Endothelial cell (in vitro differentiated cells): ENCODE data around the gene TRPV4. TPM values are rescaled to one million over a fixed set of nuclear protein-coding genes. Genes with fewer than 3 reads are reported as not detected.

ENCODE experiments used
- DNase-seq: peaks from one replicate; pipeline ENCODE4 v3.0.0; 2021; ENCODE audit warnings: low spot score
- H3K27ac Mint-ChIP-seq: one replicate; pipeline ENCODE4 v1.8.0; 2021; ENCODE audit warnings: mixed read lengths, inconsistent platforms; ENCODE audit not compliant: unreplicated experiment
- H3K27me3 Mint-ChIP-seq: one replicate; pipeline ENCODE4 v1.8.0; 2021; ENCODE audit warnings: mild to moderate bottlenecking, moderate library complexity, mixed read lengths, inconsistent platforms; ENCODE audit not compliant: unreplicated experiment
- H3K36me3 Mint-ChIP-seq: one replicate; pipeline ENCODE4 v1.8.0; 2021; ENCODE audit warnings: mild to moderate bottlenecking, low read depth, mixed read lengths, inconsistent platforms; ENCODE audit not compliant: unreplicated experiment
- H3K4me1 Mint-ChIP-seq: one replicate; pipeline ENCODE4 v1.8.0; 2021; ENCODE audit warnings: mild to moderate bottlenecking, mixed read lengths, inconsistent platforms; ENCODE audit not compliant: unreplicated experiment
- H3K4me3 Mint-ChIP-seq: one replicate; pipeline ENCODE4 v1.8.0; 2021; ENCODE audit warnings: mild to moderate bottlenecking, mixed read lengths, inconsistent platforms; ENCODE audit not compliant: unreplicated experiment
- H3K9me3 Mint-ChIP-seq: one replicate; pipeline ENCODE4 v1.8.0; 2021; ENCODE audit warnings: mixed read lengths, inconsistent platforms; ENCODE audit not compliant: unreplicated experiment
- CTCF ChIP-seq: fragments of 200-600 bp; sonication (generic); IDR thresholded peaks from one replicate; pipeline ENCODE4 v1.5.0; 2021; ENCODE audit warnings: antibody characterized with exemption; ENCODE audit not compliant: unreplicated experiment
- total RNA-seq: library from RNA; stranded (reverse); fragmentation: NEBNext Ultra II Directional; extraction: Animal tissue kit (Norgen Biotek cat#: 25700); gene quantifications from one replicate; pipeline ENCODE4 v1.2.1, GENCODE V29; 2021; ENCODE audit not compliant: unreplicated experiment

Gene TRPV4
- total RNA-seq, 1 donor from 2014 or later, result 7.0 TPM

GRCh38 chr12:109803678-109804077 lies 29.5 kb downstream of the TRPV4 start:
- no peaks in the 10 kb centered on the region for H3K36me3 Mint-ChIP-seq
- H3K9me3 Mint-ChIP-seq, result no peaks in the 10 kb centered on the region
- TF ChIP-seq CTCF, result no peak
- H3K27me3 Mint-ChIP-seq, result peaks cover 3% of the 10 kb centered on the region
- no peak overlapping the region for H3K4me3 Mint-ChIP-seq
- no peaks in the 10 kb centered on the region for H3K4me1 Mint-ChIP-seq
- H3K27ac Mint-ChIP-seq, result no peak overlapping the region
- no peak for DNase-seq

DNA sequence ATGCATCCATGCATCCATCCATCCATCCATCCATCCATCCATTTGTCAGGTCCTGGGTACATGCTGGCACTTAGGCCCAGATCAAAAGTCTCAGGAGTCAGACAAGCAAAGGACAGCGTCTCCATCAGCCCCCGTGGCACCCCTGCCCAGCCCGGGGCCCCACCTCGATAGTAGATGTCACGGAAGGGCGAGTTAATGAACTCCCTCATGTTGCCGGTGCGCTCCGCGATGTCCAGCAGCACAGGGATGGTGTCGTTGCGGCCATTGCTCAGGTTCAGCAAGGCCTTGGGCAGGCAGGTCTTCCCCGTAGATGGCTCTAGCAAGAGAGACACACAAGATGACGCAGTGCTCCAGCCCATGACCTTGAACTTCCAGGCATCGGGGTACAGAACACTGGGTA lies 30.4 kb downstream of the TRPV4 start:
- DNase-seq, result no peak
- Mint-ChIP-seq H3K36me3 (peaks cover 7% of the 10 kb centered on the region), H3K9me3 (no peaks in the 10 kb centered on the region), H3K27me3 (peaks cover 3% of the 10 kb centered on the region), H3K27ac (no peak overlapping the region), H3K4me3 (no peak overlapping the region), H3K4me1 (no peaks in the 10 kb centered on the region)
- no peak for TF ChIP-seq CTCF

- Mint-ChIP-seq H3K27me3 (peaks cover 4% of the 10 kb centered on the region), H3K27ac (no peak overlapping the region), H3K4me1 (no peaks in the 10 kb centered on the region), H3K9me3 (no peaks in the 10 kb centered on the region), H3K4me3 (no peak overlapping the region), H3K36me3 (peaks cover 9% of the 10 kb centered on the region)
- TF ChIP-seq CTCF, result no peak
- DNase-seq, result no peak
Measured at GRCh38 chr12:109800536-109800935, 32.7 kb downstream of the TRPV4 start.

GRCh38 chr12:109798691-109799090 lies 34.5 kb downstream of the TRPV4 start:
- TF ChIP-seq CTCF, result no peak
- peaks cover 4% of the 10 kb centered on the region for H3K27me3 Mint-ChIP-seq
- no peak overlapping the region for H3K27ac Mint-ChIP-seq
- H3K4me3 Mint-ChIP-seq, result no peak overlapping the region
- H3K36me3 Mint-ChIP-seq, result peaks cover 9% of the 10 kb centered on the region
- DNase-seq, result no peak
- no peaks in the 10 kb centered on the region for H3K4me1 Mint-ChIP-seq
- H3K9me3 Mint-ChIP-seq, result no peaks in the 10 kb centered on the region

DNA sequence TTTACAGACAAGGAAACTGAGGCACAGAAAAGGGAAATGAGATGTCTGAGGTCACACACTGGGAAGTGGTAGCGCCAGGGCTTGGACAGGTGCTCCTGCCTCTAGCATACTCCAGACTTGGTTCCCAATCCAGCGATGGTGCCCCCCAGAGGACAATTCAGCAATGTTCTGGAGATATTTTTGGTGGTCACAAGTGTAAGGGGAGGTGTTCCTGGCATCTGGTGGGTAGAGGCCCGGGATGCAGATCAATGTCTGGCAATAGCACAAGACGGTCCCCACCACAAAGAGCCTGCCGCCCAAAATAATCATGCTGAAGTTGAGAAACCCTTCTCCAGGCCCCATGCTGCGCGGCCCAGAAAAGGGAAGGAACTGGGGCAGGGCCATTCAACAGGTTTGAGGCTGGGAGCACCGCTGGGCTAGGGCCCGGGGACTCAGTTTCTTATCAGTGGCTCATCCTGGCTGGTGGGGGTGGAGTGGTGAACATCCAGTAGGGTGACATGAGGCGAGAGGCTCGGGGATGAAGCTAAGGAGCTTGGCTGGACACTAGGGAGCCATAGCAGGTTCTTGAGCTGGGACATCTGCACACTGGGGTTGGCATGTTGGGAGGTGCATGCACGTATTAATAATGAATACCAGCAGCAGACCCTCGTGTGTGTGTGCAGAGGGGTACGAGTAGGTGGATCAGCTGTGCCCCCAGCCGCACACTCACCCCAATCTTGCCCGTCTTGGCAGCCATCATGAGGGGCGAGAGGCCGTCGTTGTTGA lies 35.1 kb downstream of the TRPV4 start:
- peaks cover 4% of the 10 kb centered on the region for H3K27me3 Mint-ChIP-seq
- TF ChIP-seq CTCF, result no peak
- H3K4me1 Mint-ChIP-seq, result no peaks in the 10 kb centered on the region
- H3K4me3 Mint-ChIP-seq, result no peak overlapping the region
- peak; percentile 43 for DNase-seq
- H3K27ac Mint-ChIP-seq, result no peak overlapping the region
- H3K36me3 Mint-ChIP-seq, result peaks cover 10% of the 10 kb centered on the region
- H3K9me3 Mint-ChIP-seq, result no peaks in the 10 kb centered on the region
